HG03439 (cell line): ENCODE results near the gene GABRB2.
A peak's percentile ranks its signal among the peaks of the same experiment; 100 is the strongest.

Source experiments
- ATAC-seq: cut with Tn5 transposase; IDR thresholded peaks from one replicate; pipeline ENCODE4 v1.9.1; 2021; ENCODE audit warnings: mild to moderate bottlenecking, moderate library complexity; ENCODE audit not compliant: unreplicated experiment

The GABRB2 gene

DNA sequence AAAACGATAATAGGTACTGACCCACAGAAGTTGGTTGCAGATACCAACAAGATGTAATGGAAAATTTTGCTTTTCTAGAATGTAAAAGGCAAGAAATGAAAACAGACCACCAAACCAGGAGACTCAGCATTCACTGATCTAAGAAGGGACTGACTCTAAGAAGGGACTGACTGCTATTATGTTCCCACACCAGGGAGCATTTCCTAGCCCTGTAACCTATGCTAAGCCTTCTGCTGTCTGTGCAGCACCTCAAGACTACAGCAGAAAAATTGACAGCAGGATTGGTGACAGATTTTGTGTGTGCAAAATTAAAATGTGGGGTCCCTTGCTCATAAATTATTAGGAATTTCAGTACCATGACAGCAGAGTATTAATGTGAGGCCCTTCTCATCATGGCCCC, 154.8 kb downstream of the GABRB2 start:
- ATAC-seq, result no peak

DNA sequence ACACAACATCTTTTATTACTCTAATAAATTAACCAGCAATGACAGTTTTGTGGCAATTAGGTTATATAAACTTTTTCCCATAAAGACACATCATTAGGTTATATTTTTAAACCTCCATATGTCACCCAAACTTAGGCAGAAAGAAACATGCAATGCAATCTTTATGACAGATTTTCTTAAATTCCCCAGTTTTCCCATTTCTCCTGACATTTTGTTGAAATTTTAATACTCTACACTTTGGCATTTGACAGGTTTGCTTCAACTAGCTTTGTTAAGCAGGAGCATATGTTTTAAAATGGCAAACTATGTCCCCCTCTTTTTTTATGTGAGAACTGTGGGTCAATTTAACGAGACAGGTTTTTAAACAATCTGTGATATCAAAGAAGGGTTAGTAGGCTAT, 155.5 kb downstream of the GABRB2 start:
- no peak for ATAC-seq

DNA sequence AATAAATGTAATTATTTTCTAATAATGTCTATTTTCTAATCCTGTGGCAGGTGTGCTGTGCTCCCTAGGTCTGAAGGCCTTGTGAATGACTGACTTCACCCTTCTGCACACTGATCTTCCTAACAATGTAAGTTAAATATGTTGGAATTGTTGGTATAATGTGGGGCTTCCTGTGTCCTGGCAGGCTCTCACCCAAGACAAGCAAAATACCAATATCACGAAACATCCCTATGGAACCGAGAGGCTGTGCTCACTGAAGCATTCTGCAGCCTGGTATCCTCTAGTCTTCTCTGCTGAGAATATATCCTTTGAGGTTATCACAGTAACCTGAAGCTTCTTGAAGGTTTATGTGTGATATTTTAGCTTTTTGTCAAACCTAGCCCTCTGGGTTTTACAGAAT, 159.4 kb downstream of the GABRB2 start:
- no peak for ATAC-seq

DNA sequence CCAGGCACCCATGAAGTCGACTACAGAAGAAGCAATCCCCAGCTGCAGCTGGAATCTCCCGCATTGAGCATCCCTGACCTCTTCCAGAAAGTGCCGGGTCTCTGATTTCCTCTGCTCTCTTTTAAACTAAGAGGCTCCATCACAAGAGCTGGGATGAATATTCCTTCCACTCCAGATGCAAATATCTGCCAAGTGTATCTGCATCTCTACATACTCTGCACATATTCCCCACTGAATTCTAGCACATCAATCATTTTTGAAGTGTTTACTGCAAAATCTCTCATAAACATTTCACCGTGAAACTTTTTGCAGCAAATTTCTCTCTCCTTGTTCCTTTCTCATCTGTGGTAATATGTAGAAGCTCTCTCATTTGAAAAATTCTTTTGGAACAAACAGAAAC, 161.5 kb downstream of the GABRB2 start:
- ATAC-seq, result no peak

DNA sequence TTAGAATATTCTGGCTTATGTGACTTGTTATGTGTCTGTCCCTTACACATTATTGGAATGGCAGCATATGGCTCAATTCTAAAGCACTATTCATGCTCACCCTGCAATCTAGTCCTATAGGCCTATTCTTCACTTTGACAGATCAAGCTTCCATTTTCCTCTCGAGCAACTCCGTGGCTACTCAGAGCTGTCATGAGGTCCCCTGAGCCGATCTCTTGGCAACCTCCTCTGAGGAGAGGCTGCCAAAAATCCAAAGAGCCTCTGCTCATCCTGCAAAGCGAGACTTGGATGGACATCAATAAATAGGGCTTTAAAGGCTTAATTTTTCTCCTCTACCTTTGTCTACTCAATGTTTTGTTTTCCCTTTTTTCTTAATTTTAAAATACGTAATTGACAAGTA, 163.8 kb downstream of the GABRB2 start:
- no peak for ATAC-seq

DNA sequence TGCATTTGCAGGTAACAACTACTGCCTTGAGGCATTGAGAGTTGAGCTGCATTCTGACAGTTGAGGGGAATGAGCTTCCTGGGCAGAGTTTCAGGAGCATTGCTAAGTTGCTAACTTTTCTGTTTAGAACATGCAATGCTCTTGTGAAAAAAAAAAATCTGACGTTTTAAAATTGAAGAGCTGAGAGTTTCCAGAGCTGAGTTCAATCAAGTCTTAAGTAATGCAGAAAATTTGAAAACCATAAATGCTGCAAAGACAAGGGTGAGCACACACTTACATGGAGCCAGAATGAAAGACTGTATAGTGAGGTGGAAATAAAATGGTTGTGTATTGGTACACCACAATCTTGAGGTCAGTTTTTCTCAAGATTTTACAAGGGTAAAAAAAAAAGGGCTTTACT, 166.0 kb downstream of the GABRB2 start:
- ATAC-seq, result no peak

DNA sequence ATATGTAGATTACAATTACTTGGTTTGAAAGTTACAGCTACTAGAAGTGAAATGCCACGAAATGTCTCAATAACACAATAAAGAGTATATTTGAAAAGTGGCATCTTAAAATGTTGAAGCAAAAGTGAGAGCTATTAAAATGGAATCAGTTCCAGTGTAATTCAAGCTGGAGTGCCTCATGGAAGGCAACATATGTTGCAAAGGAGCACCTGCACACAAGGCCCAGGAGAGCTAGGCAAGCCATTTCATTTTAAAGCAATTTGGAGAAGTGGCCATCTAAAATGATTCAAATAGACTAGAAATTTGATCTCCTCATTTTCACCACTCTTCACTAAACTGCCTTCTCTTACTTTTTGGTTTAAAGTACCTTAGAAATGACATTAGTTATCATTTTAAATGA, 167.8 kb downstream of the GABRB2 start:
- ATAC-seq, result no peak

DNA sequence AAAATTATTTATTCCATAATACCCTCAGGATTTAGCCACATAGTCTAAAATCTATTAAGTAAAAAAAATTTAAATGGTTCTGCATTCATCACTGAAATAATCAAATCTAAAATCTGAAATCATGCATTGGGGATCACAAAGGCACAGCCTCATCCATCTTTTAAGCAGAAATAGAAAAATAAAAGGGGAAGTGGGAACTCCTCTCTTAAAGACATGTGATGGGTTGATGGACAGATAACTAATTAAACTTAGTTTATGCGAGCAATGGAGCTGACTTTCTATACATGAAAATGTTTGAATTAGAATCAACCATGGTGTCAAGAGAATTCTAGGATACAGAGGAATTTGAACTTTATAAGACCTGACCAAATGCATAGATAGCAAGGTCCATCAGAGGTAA, 170.5 kb downstream of the GABRB2 start:
- ATAC-seq, result no peak

DNA sequence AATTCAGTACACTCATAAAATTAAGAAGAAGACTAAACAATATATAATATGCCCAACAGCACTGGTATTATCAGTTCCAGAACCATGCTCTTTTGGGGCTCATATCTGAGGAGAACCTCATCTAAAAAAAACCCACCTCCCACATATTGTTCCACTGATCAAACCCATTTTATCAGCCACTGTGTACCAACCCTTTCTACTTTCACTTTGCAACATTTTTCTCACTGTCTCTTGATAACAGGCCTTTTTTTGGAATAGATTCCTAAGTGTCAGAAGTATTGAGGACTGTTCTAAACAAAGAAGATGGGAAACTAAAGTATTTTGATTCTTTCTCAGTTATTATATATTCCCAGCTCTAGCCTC, 173.2 kb downstream of the GABRB2 start:
- peak; percentile 28 for ATAC-seq

DNA sequence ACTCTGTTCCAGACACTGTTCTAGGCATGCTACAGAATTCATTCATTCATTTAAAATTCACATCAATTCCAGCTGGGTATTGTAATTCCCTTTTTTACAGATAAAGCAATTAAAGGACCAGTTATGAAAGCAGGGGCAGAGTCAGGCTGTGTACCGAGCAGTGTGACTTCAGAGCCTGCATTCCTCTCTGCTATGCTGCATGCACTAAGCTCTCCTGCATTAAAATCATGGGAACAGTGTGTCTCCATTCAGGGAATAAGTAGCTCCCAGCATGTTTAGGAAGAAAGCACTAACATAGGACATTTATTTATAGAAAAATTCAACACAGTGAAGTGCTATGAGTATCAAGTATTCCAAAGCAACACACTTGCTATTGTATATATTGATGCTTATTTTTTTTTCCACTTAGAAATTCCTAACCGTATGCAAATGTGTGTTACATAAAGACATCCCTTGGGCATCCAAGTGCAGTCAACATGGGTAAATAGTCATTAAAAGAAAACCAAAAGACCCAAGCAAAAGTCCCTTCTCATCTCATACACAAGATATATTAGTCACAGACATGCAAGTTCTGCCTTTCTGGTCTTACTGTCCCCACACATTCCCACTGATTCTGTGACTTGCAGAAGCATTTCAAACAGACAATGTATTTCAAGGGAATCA, 173.7 kb downstream of the GABRB2 start:
- ATAC-seq, result peak; percentile 86

DNA sequence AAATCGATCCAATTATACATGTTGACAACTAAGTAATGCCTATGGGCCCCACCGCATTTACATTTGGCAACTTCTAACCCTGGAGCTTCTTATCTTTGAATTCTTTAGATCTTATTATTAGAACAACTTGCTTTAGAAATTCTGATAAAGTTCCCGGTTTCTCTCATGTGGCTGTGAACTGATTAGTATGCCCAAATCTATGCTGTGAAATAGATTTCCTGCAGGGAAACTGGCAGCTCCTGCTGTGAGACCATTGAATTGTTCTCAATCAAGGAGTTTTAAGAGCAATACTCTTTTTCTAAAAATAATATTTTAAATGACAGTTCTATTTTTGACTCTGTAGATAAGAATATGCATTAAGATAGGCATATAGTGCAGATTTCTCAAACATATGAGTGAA, 177.5 kb downstream of the GABRB2 start:
- ATAC-seq, result no peak

DNA sequence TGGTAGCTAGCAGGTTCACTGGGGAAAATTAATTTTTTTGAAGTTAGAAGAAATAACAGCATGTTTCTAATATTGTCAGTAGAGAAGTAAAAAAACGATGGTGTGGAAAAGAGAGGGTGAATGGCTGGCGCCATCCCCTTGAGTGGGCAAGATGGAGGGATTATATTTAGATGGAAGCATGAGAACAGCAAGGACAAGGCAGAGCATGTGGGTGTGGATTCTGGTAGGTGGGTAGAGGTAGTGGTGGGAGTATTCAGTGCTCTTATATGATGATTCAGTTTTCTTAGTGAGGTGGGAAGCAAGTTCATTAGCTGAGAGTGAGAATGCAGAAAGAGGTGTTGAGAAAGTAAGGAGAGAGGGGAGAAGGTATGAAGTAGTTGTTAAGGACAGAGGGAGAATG, 188.1 kb downstream of the GABRB2 start:
- no peak for ATAC-seq

DNA sequence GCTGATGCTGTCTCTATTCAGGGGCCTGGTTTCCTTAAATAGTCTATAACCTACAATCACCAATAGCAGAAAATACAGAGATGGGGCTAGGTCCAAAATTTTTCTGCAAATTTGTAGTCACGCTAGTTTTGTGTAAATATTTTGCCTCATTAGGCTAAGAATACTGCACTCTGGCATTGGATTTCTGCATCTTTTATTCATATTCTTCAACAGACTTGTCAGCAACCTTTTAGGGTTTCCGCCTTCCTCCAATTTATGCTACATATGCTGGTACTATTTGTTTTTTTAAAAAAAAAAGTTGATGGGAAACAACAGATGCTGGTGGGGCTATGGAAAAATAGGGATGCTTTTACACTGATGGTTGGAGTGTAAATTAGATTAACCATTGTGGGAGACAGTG, 202.3 kb downstream of the GABRB2 start:
- ATAC-seq, result no peak

DNA sequence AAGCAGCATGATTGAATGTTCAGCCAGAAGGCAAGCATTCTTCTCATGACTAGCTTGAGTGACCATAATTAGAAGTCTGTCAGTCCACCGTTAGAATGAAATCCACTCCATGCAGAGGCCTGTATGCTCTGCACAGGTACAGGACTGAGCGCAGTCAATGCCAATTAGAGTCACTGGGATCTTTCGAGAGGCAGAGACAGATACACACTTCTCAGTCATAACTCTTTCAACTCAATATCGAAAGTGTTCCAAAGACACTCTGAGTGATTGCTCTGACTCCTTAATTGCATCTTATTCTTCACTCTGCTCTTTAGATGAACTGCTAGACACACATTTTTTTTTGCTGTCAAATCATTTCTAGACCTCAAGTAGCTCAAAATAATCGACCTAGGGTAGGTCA, 203.6 kb downstream of the GABRB2 start:
- ATAC-seq, result no peak

DNA sequence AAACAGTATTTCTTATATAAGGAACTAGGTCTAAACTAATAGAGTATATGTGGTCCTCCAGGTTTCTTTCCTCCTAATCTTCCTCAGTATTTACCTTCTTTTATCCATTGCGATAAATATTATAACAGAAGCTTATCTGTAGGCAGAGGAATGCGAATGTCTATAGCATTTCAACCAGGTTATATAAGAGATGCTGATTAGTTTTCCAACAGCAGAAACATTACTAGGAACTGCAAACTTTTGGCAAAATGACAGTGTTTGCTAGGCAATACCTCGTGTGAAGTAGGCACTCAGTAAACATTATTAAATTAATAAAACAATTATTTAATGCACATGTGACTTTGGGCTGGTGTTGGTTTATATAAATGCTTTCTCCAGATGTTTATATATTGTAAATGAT, 206.5 kb downstream of the GABRB2 start:
- no peak for ATAC-seq

DNA sequence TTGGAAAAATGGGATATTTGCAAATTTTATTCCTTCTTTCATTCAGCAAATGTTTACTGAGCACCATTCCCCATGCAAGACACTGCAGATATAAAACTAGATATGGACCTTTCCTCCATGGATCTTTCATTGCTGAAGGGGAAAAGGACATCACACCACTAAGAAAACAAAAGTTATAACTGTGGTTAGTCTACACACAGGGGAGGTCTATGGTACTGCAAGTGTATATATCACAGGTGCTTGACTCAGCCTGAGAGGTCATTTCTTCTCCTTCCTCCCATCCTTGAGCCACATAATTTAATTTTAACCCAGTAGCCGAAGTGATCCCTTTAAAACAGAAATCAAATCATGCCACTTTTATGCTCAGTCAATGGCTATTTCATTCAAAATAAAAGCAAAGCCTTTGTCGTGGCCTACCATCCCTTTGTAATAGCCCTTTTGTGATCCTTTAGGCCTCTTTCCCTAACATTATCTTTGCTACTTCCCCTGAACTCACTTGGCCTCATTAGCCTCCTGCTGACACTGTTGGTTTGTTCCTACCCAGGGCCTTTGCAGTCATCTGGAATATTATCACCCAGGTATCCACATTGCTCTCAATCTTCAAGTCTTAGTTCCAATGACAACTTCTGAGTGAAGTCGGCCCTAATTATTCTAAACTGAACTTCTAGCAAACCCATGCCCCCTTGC, 213.2 kb downstream of the GABRB2 start:
- no peak for ATAC-seq

DNA sequence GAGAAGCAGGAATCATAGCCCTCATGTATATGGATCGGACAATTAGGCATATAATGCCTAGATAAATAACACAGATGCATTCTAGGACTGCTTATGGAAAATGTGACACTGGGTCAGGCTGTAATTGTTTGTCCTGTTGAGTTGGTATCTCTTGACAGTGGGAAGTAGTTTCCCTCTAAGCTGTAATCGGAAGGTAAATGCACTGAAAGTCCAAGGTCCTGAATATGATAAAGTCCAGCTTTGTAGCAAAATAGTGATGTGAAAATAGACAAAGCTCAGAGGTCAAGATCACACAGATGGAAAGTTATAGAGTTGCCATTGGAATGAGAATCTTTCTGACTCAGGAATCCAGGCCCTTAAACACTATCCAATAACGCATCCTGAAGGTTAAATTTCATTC, 214.2 kb downstream of the GABRB2 start:
- ATAC-seq, result no peak

DNA sequence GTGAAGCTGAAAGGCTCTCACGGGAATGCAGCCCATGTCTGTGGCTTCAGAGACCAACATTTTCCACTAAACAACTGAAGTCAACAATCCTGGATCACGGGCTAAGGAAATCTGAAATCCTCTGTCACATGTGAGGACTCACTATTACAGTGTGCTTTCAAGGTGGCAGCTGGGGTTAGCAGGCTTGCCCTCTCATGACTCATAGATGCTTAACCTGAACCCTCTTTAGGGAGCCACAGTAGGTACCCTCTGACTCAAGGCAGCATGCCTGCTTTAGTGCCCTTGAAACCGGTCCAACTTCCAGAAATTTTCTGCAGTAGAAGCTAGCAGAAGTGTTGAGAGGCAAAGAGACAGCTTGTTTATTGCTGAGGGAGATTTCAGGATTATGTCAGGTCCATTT, 232.5 kb downstream of the GABRB2 start:
- ATAC-seq, result no peak

DNA sequence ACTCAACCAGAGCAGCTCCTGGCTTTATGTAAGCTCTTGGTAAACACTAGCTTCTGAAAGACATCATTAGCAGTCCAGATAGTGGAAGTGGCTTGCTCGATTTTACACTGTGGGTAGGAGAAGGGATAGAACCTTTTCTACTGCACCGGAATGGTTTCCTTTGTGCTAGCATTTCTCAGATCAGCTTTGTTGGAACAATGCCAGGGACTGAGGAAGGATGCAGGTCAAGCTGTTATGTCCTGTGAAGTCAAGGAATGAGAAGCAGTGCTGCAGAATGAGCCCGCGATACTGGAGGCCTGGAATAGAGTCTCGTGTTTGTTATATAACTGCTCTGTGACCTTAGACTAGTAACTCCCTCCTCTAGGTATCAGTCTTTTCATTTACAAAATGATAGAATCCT, 233.6 kb downstream of the GABRB2 start:
- ATAC-seq, result no peak

DNA sequence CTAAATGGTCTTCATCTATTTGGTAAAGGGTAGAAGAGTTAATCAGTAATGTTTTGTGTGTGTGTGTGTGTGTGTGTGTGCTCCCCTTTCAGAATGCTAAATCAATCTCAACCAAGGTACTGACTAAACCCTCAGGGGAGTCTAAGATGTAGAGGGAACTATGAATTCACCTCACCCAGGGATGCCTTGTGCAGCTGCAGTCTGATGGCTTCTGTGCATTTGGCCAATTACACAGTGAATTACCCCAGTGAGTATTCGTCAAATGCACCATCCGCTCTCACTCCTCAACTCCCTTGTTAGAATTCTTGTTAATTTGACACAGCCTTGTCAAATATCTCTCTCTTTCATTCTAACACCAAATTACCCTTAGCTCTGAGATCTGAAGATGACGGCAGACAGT, 234.6 kb downstream of the GABRB2 start:
- ATAC-seq, result peak; percentile 17

DNA sequence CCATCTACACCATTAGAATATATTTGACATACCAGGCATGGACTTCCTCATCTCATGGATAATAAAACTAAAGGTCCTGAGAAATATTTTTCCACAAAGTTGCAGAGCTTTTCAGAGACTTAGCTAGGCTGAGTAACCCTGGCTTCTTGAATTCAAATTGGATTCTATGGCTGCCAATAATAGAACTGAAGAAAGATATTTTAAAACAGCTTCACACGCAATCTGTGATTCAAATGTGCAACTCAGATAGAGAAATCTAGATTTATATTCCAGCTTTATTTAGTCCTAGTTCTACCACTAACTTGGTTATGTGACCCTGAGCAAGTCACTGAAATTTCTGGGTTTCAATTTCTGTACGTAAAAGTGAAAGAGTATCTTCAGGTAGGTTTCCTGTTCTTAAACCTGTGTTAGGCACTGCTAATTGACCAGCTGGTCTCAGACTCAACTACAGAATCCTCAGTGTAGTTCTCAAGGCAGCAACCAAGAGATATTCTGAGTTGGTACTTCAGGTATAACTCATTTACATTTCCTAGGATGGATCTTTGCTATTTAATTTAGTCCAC, 235.3 kb downstream of the GABRB2 start:
- ATAC-seq, result peak; percentile 94

DNA sequence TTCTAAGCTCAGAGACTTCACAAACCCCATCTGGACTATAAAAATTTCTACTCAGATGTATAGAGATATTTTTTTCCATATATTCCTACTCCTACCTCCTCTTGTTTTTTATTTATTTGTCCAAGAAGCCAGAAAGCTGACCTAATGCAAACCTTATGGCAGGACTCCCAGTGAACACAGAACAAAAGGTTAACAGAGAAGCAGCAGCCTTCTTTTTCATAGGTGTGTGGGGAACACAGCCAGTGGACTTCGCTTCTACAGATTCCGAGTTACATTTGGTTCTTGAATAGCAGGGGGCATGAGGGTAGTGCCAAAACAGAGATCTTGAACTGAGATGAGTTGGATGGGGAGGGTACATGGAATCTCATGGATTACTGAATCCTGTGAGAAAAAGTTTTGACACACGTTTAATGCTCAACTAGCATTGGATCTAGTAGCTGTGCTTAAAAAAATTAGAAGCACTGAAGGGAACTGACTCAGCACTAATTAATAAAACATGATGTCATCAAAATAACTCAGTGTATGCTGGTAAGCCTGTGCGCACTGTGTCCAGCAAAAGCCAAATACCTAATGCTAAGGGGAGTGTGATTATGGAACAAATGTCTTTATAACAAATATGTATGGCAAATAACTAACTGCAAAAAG, 240.1 kb downstream of the GABRB2 start:
- ATAC-seq, result no peak
